Neutrophil (primary cell): Measurements from ENCODE around the gene WASF1.
"Not testable (repeated sequence)": the region's sequence is repeated elsewhere in the genome, so short reads cannot be mapped to it uniquely, and the experiment has no call there.

Experiments
- H3K27ac ChIP-seq: fragments of 200-600 bp; sonication (generic); 2 replicates; pipeline ENCODE4 v1.5.1; 2016; ENCODE audit warnings: mild to moderate bottlenecking, moderate library complexity
- H3K27me3 ChIP-seq: fragments of 200-600 bp; sonication (generic); 2 replicates; pipeline ENCODE4 v1.6.0; 2016; ENCODE audit warnings: mild to moderate bottlenecking
- H3K36me3 ChIP-seq: fragments of 200-600 bp; sonication (generic); 2 replicates; pipeline ENCODE4 v1.5.1; 2017
- H3K4me1 ChIP-seq, 2 experiments: fragments of 200-600 bp in 1 of 2; sonication (generic) in 1 of 2; 1 replicate in 1 of 2; 2 replicates in 1 of 2; pipeline versions ENCODE4 v1.5.1 to v1.6.1; 2013 to 2016; ENCODE audit warnings: low read depth in 1 of 2, low read length in 1 of 2, mild to moderate bottlenecking in 1 of 2, moderate library complexity in 1 of 2; ENCODE audit not compliant: control insufficient read depth in 1 of 2, insufficient read depth in 1 of 2
- H3K4me3 ChIP-seq, 2 experiments: fragments of 200-600 bp in 1 of 2; sonication (generic) in 1 of 2; 1 replicate in 1 of 2; 2 replicates in 1 of 2; pipeline ENCODE4 v1.5.1; 2013 to 2016; ENCODE audit warnings: low read depth in 1 of 2, low read length in 1 of 2, mild to moderate bottlenecking in 1 of 2, moderate library complexity in 1 of 2
- H3K9me3 ChIP-seq: fragments of 200-600 bp; sonication (generic); 2 replicates; pipeline ENCODE4 v1.5.1; 2016
- TF ChIP-seq, protein P1 (sequence below): fragments of 200-600 bp; sonication (generic); IDR thresholded peaks from 2 replicates; pipeline ENCODE4 v1.5.1; 2016; ENCODE audit warnings: antibody characterized with exemption

The WASF1 gene

DNA sequence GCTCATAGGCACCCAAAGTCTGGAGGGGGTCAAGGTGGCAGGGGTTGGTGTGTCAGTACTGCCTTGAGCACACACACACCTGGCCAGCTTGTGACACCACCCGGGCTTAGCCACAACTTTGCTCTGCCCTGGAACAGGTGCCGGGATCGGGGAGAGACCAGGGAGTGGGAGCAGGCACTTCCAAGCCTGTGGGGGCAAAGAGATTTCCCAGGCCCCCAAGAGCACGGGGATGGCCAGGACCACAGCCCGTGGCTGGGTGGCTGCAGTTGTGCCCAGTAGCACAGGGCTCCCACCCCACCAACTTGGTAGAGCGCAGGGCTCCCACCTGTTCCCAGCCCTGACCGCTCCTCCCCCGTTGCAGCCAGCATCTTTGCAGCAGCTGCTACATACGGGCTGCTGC, 40.4 kb downstream of the WASF1 start:
- Histone ChIP-seq H3K4me3 (no peak overlapping the region), H3K36me3 (no peaks in the 10 kb centered on the region), H3K27me3 (no peaks in the 10 kb centered on the region), H3K4me1 (no peaks in the 10 kb centered on the region), H3K27ac (no peak overlapping the region), H3K9me3 (no peaks in the 10 kb centered on the region)
- TF ChIP-seq, protein P1, sequence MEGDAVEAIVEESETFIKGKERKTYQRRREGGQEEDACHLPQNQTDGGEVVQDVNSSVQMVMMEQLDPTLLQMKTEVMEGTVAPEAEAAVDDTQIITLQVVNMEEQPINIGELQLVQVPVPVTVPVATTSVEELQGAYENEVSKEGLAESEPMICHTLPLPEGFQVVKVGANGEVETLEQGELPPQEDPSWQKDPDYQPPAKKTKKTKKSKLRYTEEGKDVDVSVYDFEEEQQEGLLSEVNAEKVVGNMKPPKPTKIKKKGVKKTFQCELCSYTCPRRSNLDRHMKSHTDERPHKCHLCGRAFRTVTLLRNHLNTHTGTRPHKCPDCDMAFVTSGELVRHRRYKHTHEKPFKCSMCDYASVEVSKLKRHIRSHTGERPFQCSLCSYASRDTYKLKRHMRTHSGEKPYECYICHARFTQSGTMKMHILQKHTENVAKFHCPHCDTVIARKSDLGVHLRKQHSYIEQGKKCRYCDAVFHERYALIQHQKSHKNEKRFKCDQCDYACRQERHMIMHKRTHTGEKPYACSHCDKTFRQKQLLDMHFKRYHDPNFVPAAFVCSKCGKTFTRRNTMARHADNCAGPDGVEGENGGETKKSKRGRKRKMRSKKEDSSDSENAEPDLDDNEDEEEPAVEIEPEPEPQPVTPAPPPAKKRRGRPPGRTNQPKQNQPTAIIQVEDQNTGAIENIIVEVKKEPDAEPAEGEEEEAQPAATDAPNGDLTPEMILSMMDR: no peak

DNA sequence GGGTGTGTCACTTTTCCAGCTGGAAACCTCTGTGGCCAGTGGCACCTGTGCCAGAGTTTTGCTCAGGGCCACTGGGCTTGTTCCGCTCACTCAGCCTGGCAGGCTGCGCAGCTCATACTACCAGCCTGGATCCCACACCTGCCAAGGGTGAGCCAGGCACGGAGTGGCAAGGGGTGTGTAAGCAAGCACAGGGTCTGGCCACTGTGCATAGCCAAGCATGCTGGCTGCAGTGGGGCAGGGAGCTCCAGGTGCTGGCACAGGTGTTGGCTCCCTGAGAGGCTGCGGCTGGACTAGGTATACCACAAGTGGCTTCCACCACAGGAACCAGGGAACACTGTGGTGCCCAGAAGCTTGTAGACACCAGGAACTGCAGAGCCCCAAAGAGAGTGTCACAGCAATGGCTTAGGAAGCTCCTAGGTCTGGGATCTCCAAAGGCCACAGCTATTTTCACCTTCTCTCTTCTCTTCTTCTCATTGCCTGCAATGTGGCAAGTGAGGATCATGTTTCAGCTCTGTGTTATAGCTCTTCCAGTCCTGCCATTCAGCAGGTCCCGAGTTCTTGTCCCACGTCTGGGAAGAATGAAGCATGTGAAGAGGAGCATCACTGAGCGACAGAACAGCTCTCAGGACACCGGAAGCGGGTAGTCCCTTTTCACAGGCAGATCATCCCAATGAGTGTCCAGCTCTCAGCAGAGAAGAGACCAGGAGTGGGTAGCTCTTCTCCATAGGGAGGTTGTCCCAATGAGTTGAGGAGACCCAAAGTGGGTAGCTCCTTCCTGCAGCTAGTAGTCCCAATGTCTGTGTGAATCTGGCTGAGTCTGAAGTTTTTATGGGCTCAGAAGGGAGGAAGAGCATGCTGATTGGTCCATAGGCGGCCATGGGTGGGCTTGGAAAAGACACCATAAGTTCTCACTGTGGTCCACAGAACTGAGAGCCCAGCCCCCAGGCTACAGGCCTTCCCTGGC, 41.3 kb downstream of the WASF1 start:
- no peak overlapping the region for H3K27ac ChIP-seq
- H3K9me3 ChIP-seq: no peaks in the 10 kb centered on the region
- H3K27me3 ChIP-seq: no peaks in the 10 kb centered on the region
- H3K4me3 ChIP-seq: no peak overlapping the region
- H3K36me3 ChIP-seq: no peaks in the 10 kb centered on the region
- TF ChIP-seq, protein P1: no peak
- H3K4me1 ChIP-seq: no peaks in the 10 kb centered on the region

DNA sequence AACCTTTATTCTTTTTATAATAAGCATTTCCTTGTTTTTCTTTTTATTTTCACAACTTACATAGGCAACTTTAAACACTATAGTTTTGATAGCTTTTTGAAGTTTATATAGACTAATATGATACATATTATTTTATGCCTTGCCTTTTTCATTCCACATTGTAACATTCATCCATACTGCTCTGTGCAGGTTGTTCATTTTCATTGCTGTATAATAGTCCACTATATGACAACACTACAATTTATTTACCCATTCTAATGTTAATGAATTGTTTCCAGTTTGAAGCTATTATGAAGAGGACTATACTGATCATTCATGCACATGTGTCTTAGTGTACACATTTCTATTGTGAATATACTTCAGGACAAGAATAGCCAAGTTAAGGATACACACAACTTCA, 49.1 kb downstream of the WASF1 start:
- H3K4me3 ChIP-seq: no peak overlapping the region
- H3K36me3 ChIP-seq: no peaks in the 10 kb centered on the region
- H3K27me3 ChIP-seq: no peaks in the 10 kb centered on the region
- no peak overlapping the region for H3K27ac ChIP-seq
- no peaks in the 10 kb centered on the region for H3K4me1 ChIP-seq
- H3K9me3 ChIP-seq: no peaks in the 10 kb centered on the region
- TF ChIP-seq, protein P1: no peak

DNA sequence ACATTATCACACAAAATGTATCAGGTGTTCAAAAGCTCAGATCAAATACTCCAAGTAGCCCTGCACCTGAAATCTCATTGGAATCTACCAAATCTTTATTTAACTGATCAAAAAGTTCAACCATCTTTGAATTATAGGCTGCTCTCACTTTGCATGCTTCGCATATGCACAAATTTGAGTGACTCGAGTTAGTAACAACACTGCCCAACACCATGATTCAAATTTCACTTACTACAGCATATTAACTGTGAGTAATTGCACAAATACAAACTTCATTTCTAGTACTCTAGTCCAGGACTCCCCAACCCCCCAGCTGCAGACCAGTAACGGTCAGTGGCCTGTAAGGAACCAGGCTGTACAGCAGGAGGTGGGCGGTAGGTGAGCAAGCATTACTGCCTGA, 51.1 kb downstream of the WASF1 start:
- Histone ChIP-seq H3K36me3 (no peaks in the 10 kb centered on the region), H3K9me3 (no peaks in the 10 kb centered on the region), H3K4me1 (no peaks in the 10 kb centered on the region), H3K27ac (no peak overlapping the region), H3K27me3 (no peaks in the 10 kb centered on the region), H3K4me3 (no peak overlapping the region)
- TF ChIP-seq, protein P1: no peak

DNA sequence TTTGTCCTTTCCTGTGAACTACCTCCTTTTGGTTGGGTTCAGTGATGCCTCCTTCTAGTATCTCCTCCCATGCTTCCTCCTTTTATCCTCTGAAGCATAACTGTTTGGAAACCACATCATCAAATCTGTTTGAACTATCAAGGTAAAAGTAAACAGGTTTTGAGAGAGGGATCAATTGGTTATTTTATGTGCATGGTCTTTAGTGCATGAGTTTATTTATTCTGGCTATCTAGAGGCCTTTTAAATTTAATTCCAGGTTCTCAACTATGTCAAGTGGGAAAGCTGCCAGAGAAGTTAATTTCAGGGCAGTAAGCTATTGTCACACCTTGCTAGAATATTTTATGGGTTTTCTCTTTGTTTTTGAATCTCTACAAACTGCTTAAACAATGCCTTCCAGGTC, 54.1 kb downstream of the WASF1 start:
- no peaks in the 10 kb centered on the region for H3K36me3 ChIP-seq
- no peaks in the 10 kb centered on the region for H3K27me3 ChIP-seq
- TF ChIP-seq, protein P1: no peak
- H3K9me3 ChIP-seq: no peaks in the 10 kb centered on the region
- no peak overlapping the region for H3K4me3 ChIP-seq
- H3K4me1 ChIP-seq: no peaks in the 10 kb centered on the region
- H3K27ac ChIP-seq: no peak overlapping the region

DNA sequence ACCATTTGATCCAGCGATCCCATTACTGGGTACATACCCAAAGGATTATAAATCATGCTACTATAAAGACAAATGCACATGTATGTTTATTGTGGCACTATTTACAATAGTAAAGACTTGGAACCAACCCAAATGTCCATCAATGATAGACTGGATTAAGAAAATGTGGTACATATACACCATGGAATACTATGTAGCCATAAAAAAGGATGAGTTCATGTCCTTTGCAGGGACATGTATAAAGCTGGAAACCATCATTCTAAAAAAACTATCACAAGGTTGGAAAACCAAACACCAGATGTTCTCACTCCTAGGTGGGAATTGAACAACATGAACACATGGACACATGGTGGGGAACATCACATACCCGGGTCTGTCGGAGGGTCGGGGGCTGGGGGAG, 57.8 kb downstream of the WASF1 start:
- H3K27me3 ChIP-seq, H3K4me3 ChIP-seq, H3K36me3 ChIP-seq, H3K9me3 ChIP-seq, H3K4me1 ChIP-seq, H3K27ac ChIP-seq: not testable (repeated sequence)
